Retinal pigment epithelial cell (primary cell): Measurements from ENCODE around the gene EBF4.
"Not testable (repeated sequence)": the region's sequence is repeated elsewhere in the genome, so short reads cannot be mapped to it uniquely, and the experiment has no call there.

Experiments
- DNase-seq: peaks from one replicate; pipeline ENCODE4 v3.0.0-alpha.2; 2010; ENCODE audit warnings: low read depth
- H3K4me3 ChIP-seq: 2 replicates; pipeline ENCODE4 v1.5.1; 2011; ENCODE audit warnings: mild to moderate bottlenecking, low read length, control low read depth, moderate library complexity
- TF ChIP-seq, protein P1 (sequence below): conservative IDR thresholded peaks from 2 replicates; pipeline ENCODE4 v1.5.1; 2011; ENCODE audit warnings: low read depth, low read length, control low read depth, inconsistent platforms

Gene EBF4

DNA sequence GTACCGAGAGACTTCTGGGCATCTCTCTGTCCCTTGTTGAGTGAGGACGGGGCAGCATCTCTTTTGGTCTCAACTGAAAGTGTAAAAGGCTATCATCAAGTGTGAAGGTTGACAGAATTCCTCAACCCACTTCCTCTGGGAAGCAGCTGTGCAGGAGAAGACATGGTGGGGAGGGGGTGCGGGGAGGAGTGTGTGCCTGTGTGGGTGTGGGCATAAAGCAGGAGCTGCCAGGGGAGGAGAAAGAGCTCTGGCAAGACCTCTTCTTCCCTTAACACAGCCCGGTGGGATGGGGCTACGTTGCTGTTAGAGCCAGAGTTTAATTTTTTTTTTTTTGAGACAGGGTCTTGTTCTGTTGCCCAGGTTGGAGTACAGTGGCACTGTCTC lies 76.0 kb downstream of the EBF4 start:
- DNase-seq = no peak
- TF ChIP-seq, protein P1, sequence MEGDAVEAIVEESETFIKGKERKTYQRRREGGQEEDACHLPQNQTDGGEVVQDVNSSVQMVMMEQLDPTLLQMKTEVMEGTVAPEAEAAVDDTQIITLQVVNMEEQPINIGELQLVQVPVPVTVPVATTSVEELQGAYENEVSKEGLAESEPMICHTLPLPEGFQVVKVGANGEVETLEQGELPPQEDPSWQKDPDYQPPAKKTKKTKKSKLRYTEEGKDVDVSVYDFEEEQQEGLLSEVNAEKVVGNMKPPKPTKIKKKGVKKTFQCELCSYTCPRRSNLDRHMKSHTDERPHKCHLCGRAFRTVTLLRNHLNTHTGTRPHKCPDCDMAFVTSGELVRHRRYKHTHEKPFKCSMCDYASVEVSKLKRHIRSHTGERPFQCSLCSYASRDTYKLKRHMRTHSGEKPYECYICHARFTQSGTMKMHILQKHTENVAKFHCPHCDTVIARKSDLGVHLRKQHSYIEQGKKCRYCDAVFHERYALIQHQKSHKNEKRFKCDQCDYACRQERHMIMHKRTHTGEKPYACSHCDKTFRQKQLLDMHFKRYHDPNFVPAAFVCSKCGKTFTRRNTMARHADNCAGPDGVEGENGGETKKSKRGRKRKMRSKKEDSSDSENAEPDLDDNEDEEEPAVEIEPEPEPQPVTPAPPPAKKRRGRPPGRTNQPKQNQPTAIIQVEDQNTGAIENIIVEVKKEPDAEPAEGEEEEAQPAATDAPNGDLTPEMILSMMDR = no peak
- H3K4me3 ChIP-seq = no peak overlapping the region

- not testable (repeated sequence) for DNase-seq, H3K4me3 ChIP-seq
Observed at GRCh38 chr20:2770091-2770490, 77.5 kb downstream of the EBF4 start.

- DNase-seq = no peak
- TF ChIP-seq, protein P1 = no peak
Observed at GRCh38 chr20:2771631-2772080, 79.1 kb downstream of the EBF4 start.

DNA sequence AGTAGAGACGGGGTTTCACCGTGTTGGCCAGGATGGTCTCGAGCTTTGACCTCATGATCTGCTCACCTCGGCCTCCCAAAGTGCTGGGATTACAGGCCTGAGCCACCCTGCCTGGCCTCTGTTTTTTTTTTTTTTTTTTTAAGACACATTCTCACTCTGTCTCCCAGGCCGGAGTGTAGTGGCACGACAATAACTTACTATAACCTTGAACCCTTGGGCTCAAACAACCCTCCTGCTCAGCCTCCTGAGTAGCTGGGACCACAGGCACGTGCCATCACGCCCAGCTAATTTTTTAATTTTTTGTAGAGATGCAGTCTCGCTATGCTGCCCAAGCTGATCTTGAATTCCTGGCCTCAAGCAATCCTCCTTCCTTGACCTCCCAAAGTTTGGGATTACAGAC lies 81.2 kb downstream of the EBF4 start:
- H3K4me3 ChIP-seq = no peak overlapping the region
- TF ChIP-seq, protein P1 = no peak
- no peak for DNase-seq

More at GRCh38 chr20:2771631-2772080, 79.1 kb downstream of the EBF4 start:
- no peak overlapping the region for H3K4me3 ChIP-seq

GRCh38 chr20:2775139-2775538 lies 82.6 kb downstream of the EBF4 start:
- TF ChIP-seq, protein P1 = no peak
- no peak for DNase-seq
- no peak overlapping the region for H3K4me3 ChIP-seq

DNA sequence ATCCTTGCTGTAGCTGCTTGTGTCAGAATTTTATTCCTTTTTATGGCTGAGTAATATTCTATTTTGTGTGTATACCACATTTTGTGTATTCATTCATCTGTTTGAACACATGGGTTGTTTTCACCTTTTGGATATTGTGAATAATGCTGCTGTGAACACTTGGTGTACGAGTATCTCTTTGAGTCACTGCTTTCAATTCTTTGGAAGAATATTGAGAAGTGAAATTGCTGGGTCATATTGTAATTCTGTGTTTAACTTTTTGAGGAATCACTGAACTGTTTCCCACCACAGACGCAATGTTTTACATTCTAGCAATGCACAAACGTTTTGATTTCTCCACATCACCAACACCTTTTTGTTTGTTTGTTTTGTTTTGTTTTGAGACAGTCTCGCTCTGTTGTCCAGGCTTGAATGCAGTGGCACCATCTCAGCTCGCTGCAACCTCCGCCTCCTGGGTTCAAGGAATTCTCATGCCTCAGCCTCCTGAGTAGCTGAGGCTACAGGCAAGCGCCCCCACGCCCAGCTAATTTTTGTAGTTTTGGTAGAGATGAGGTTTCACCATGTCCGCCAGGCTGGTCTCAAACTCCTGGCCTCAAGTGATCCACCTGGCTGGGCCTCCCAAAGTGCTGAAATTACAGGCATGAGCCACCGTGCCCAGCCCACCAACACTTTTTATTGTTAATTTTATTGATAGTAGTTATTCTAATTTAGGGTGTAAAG lies 86.2 kb downstream of the EBF4 start:
- TF ChIP-seq, protein P1 = no peak
- DNase-seq = no peak
- no peak overlapping the region for H3K4me3 ChIP-seq

DNA sequence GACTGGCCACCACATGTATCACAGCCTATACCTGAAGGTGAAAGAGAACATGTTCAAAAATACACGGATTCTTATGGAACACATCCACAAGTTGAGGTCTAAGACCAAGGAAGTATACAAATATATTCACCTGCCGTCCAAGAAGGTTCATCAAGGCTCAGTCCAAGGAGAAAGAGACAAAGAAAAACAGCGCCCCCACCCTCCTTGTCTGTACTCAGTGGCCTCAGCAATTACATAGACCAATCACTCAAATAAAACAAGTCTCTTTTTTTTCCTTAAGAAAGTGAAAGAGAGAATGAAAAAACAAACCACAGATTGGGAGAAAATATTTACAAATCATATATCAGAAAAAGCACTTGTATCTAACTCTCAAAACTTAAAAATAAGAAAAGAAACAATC lies 88.4 kb downstream of the EBF4 start:
- no peak overlapping the region for H3K4me3 ChIP-seq
- TF ChIP-seq, protein P1 = peak; percentile 3
- no peak for DNase-seq
